Measurements from ENCODE around the gene SETSIP.

DNA sequence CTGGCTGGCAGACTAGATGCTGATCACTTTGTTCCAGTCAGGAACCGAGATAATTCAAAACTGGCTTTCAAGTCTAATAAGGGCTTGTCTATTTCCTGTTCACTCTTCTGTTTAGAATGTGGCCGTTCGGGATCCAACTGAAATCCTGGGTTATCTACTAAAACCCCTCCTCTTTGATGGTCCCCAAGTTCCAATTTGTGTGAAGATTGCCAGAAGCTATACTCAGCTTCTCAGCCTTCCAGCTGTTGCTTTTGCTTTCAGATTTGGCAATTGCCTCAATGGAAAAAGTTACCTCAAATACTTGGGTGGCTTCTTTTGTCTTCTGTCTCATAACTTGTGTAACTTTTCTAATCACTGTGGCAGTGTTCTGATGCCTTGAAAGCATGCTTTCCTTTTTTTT, 48.7 kb upstream of the SETSIP start:
- TF ChIP-seq CTCF (IDR thresholded peaks at IDR 0.05) (no peak), POLR2A (IDR thresholded peaks at IDR 0.05) (no peak), EP300 (IDR thresholded peaks at IDR 0.05) (no peak)
